ENCODE data around the gene SLC15A2. TPM values are rescaled to one million over a fixed set of nuclear protein-coding genes. Genes with fewer than 3 reads are reported as not detected.

Gene SLC15A2
- total and polyA plus RNA-seq, 9 of the 15 experiments (the other 6 are each of a cell fraction or from before 2014, with no cell fraction given) = 0.05 to 0.53 (median 0.25) TPM; not detected in 1

GRCh38 chr3:121969631-121970030 lies 75.4 kb downstream of the SLC15A2 start:
- no peak for ATAC-seq
- no peaks in the 10 kb centered on the region for H3K4me1 ChIP-seq (replicated peaks in 1 of 2; ENCODE audit: control insufficient read depth in 2 of 2, insufficient read depth in 2 of 2, low read length in 2 of 2)
- no peak overlapping the region for H2AFZ ChIP-seq (ENCODE audit: low read depth, low read length)
- H3K36me3 ChIP-seq (ENCODE audit: control insufficient read depth, insufficient read depth, low read length) = no peaks in the 10 kb centered on the region
- no peak overlapping the region for H3K27ac ChIP-seq (ENCODE audit: extremely low read depth, low read depth, low read length)
- no peaks in the 10 kb centered on the region for H4K20me1 ChIP-seq (replicated peaks; ENCODE audit: control insufficient read depth, insufficient read depth, low read length)
- no peak for FAIRE-seq
- no peak overlapping the region for H3K4me2 ChIP-seq (ENCODE audit: insufficient read depth, low read length)
- 5% methylated on average over 2 of the region's 2 CpGs for whole genome bisulfite sequencing (ENCODE audit: insufficient coverage, low coverage, missing lambda C conversion rate)
- POLR2A ChIA-PET = interaction anchor here (0.5 kb wide), 1 partner anchor 740 kb away, joined by 3 read pairs; no protein-coding TSS in a partner anchor
- TF ChIP-seq NR3C1 (CRISPR knock-in tag; IDR thresholded peaks at IDR 0.05) (no peak), ZEB2 (IDR thresholded peaks at IDR 0.05) (no peak), CBX3 (IDR thresholded peaks at IDR 0.05; ENCODE audit: borderline replicate concordance in 1 of 2, low read length in 2 of 2) (no peak), ZBTB7A (IDR thresholded peaks at IDR 0.05; ENCODE audit: borderline replicate concordance, control insufficient read depth, low read depth, low read length) (no peak)
- H3K27me3 ChIP-seq (ENCODE audit: control insufficient read depth in 2 of 2, insufficient read depth in 2 of 2, low read length in 2 of 2) = no peaks in the 10 kb centered on the region
- no peaks in the 10 kb centered on the region for H3K9me3 ChIP-seq (replicated peaks; ENCODE audit: control insufficient read depth, insufficient read depth, low read depth, low read length)
- in situ Hi-C loops (cut with MboI) (no loop called here), intact Hi-C loops (cut with micrococcal nuclease) (no loop called here)
- CTCF ChIA-PET (ENCODE audit: low intra/inter-chr PET ratio) = no interaction called here
- H3K79me2 ChIP-seq (ENCODE audit: control insufficient read depth, insufficient read depth, low read length) = no peaks in the 10 kb centered on the region
- DNase-seq (ENCODE audit: extremely low read depth in 1 of 4, low spot score in 3 of 4) = no peak
- no peak overlapping the region for H3K4me3 ChIP-seq
- H3K9ac ChIP-seq (ENCODE audit: insufficient read depth in 1 of 2, low read depth in 2 of 2, low read length in 2 of 2) = no peak overlapping the region
- no TSS peak for BruUV-seq (replicated peaks)
- H3K9me1 ChIP-seq (ENCODE audit: control insufficient read depth, insufficient read depth, low read length) = no peaks in the 10 kb centered on the region

GRCh38 chr3:121970047-121970446 lies 75.8 kb downstream of the SLC15A2 start:
- H2AFZ ChIP-seq (ENCODE audit: low read depth, low read length) = no peak overlapping the region
- H3K9me1 ChIP-seq (ENCODE audit: control insufficient read depth, insufficient read depth, low read length) = no peaks in the 10 kb centered on the region
- DNase-seq (ENCODE audit: extremely low read depth in 1 of 4, low spot score in 3 of 4) = no peak
- no TSS peak for BruUV-seq (replicated peaks)
- H3K9me3 ChIP-seq (replicated peaks; ENCODE audit: control insufficient read depth, insufficient read depth, low read depth, low read length) = no peaks in the 10 kb centered on the region
- H3K79me2 ChIP-seq (ENCODE audit: control insufficient read depth, insufficient read depth, low read length) = no peaks in the 10 kb centered on the region
- H3K4me3 ChIP-seq = no peak overlapping the region
- POLR2A ChIA-PET = no interaction called here
- WGBS (ENCODE audit: insufficient coverage, low coverage, missing lambda C conversion rate) = 9% methylated on average over 1 of the region's 1 CpG
- H3K4me1 ChIP-seq (replicated peaks in 1 of 2; ENCODE audit: control insufficient read depth in 2 of 2, insufficient read depth in 2 of 2, low read length in 2 of 2) = no peaks in the 10 kb centered on the region
- in situ Hi-C loops (cut with MboI) = no loop called here
- H3K4me2 ChIP-seq (ENCODE audit: insufficient read depth, low read length) = no peak overlapping the region
- H4K20me1 ChIP-seq (replicated peaks; ENCODE audit: control insufficient read depth, insufficient read depth, low read length) = no peaks in the 10 kb centered on the region
- FAIRE-seq = no peak
- no peak overlapping the region for H3K27ac ChIP-seq (ENCODE audit: extremely low read depth, low read depth, low read length)
- intact Hi-C loops (cut with micrococcal nuclease) = no loop called here
- CTCF ChIA-PET (ENCODE audit: low intra/inter-chr PET ratio) = no interaction called here
- H3K36me3 ChIP-seq (ENCODE audit: control insufficient read depth, insufficient read depth, low read length) = no peaks in the 10 kb centered on the region
- H3K27me3 ChIP-seq (ENCODE audit: control insufficient read depth in 2 of 2, insufficient read depth in 2 of 2, low read length in 2 of 2) = no peaks in the 10 kb centered on the region
- no peak overlapping the region for H3K9ac ChIP-seq (ENCODE audit: insufficient read depth in 1 of 2, low read depth in 2 of 2, low read length in 2 of 2)
- ATAC-seq = no peak
- TF ChIP-seq ZMIZ1 (IDR thresholded peaks at IDR 0.05; ENCODE audit: low read depth in 2 of 2, low read length in 2 of 2) (no peak), ZKSCAN1 (IDR thresholded peaks at IDR 0.05; ENCODE audit: low read depth, low read length) (no peak), RFX1 (IDR thresholded peaks at IDR 0.05) (no peak), FOSL1 (tag; conservative IDR thresholded peaks at IDR 0.05) (no peak), CAMTA2 (CRISPR knock-in tag; conservative IDR thresholded peaks at IDR 0.05) (no peak), PYGO2 (tag; IDR thresholded peaks at IDR 0.05) (no peak), ZBTB17 (CRISPR knock-in tag; IDR thresholded peaks at IDR 0.05) (no peak)

All from K562 (cell line).